Lung (tissue), 12 donors: ENCODE results near the gene SH2D1B. TPM values are rescaled to one million over a fixed set of nuclear protein-coding genes. Genes with fewer than 3 reads are reported as not detected.

Experiments used
- ATAC-seq: fragments of 200-7000 bp; cut with Tn5 transposase; one replicate; pipeline ENCODE4 v1.9.1; 2020; ENCODE audit warnings: moderate number of reproducible peaks; ENCODE audit not compliant: insufficient read depth, low FRiP score
- DNase-seq, 3 donors: peaks; one replicate each; pipeline ENCODE4 v3.0.0-alpha.2; 2013 to 2017
- H3K27ac ChIP-seq, 2 donors: one replicate each; pipeline ENCODE4 v1.5.1; 2013; ENCODE audit warnings: mild to moderate bottlenecking in 2 of 2, moderate library complexity in 2 of 2, control low read depth in 1 of 2, inconsistent platforms in 1 of 2, low read depth in 1 of 2, low read length in 1 of 2
- H3K27me3 ChIP-seq, 3 donors: one replicate each; pipeline ENCODE4 v1.5.1; 2013; ENCODE audit warnings: low read length in 2 of 3; ENCODE audit not compliant: control insufficient read depth in 3 of 3, insufficient read depth in 3 of 3
- H3K36me3 ChIP-seq, 4 donors: one replicate each; pipeline ENCODE4 v1.5.1; 2013; ENCODE audit warnings: low read length in 4 of 4, mild to moderate bottlenecking in 1 of 4, moderate library complexity in 1 of 4; ENCODE audit not compliant: control insufficient read depth in 4 of 4, insufficient read depth in 4 of 4
- H3K4me1 ChIP-seq, 5 donors: one replicate each; pipeline ENCODE4 v1.5.1; 2013; ENCODE audit warnings: low read length in 5 of 5, mild to moderate bottlenecking in 2 of 5, moderate library complexity in 1 of 5; ENCODE audit not compliant: control insufficient read depth in 5 of 5, insufficient read depth in 5 of 5
- H3K4me3 ChIP-seq: one replicate; pipeline ENCODE4 v1.5.1; 2013; ENCODE audit warnings: mild to moderate bottlenecking, control low read depth, moderate library complexity
- H3K9ac ChIP-seq, 2 donors: one replicate each; pipeline ENCODE4 v1.5.1; 2013; ENCODE audit warnings: low read length in 2 of 2, control low read depth in 1 of 2; ENCODE audit not compliant: insufficient read depth in 1 of 2
- H3K9me3 ChIP-seq, 4 donors: one replicate each; pipeline ENCODE4 v1.5.1; 2013; ENCODE audit warnings: low read length in 3 of 4, mild to moderate bottlenecking in 1 of 4, moderate library complexity in 1 of 4; ENCODE audit not compliant: control insufficient read depth in 4 of 4, insufficient read depth in 3 of 4
- CTCF ChIP-seq: IDR thresholded peaks from 2 replicates; pipeline ENCODE4 v1.5.1; 2012; ENCODE audit warnings: mild to moderate bottlenecking; ENCODE audit errors: control extremely low read depth, extremely low read depth
- WGBS, 2 donors: extraction: QIAGEN DNeasy Blood & Tissue Kit; methylation state at CpG; one replicate each; pipeline ENCODE4 v1.1.7; 2013; 5-methylcytosine and 5-hydroxymethylcytosine counted together
- polyA plus RNA-seq, 2 donors: library from polyadenylated mRNA; stranded (reverse); fragments of 200-250 nt; gene quantifications; one replicate each; pipeline ENCODE4 v1.2.1, GENCODE V29; 2013
- total RNA-seq, 2 donors: library from RNA; depleted of rRNA in 1 of 2; stranded (reverse); fragments of >200 nt in 1 of 2; gene quantifications; one replicate each; pipeline ENCODE4 v1.2.1, GENCODE V29; 2014 to 2021
- donor health status: control.
- donor health status: control.
- donor health status: Bipolar disorder and iron deficiency.
- donor health status: healthy.
- donor health status: DM: yes; HTN: yes; CAD: no.

The SH2D1B gene
- total and polyA plus RNA-seq, 4 donors, result 0.26 to 1.6 (median 1.0) TPM

DNA sequence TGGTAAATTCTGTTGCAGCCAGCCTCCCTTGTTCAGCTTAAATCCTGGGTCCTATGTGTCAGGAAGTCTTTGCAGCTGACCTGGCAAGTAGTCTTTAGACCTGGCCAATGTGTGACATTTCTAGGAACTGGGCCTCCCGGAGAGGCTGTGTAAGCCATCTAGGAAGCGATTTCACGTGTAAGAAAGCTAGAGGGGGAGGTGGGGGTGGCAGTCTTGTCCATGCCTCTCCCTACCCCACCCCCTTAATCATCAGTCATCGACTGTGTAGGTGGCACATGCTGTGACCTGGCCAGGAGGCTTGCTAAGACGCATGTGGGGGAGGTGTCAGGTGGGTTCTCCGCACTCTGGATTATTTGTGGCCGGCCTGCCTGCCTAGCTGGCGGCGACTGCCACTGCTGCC is 22.0 kb downstream of the SH2D1B start:
- DNase-seq (peak in 1 of 3 donors; percentile 11), ATAC-seq (no peak)
- no peaks in the 10 kb centered on the region for H3K27me3 ChIP-seq
- H3K4me1 ChIP-seq, result peaks cover 0 to 3% (median 0%) of the 10 kb centered on the region in 5 donors
- H3K36me3 ChIP-seq, result no peaks in the 10 kb centered on the region
- H3K9me3 ChIP-seq, result no peaks in the 10 kb centered on the region
- 76 to 79% methylated on average over 9 of the region's 9 CpGs for WGBS, 2 donors
- H3K9ac ChIP-seq, result no peak overlapping the region
- H3K27ac ChIP-seq, result no peak overlapping the region
- no peak for TF ChIP-seq CTCF
- no peak overlapping the region for H3K4me3 ChIP-seq

DNA sequence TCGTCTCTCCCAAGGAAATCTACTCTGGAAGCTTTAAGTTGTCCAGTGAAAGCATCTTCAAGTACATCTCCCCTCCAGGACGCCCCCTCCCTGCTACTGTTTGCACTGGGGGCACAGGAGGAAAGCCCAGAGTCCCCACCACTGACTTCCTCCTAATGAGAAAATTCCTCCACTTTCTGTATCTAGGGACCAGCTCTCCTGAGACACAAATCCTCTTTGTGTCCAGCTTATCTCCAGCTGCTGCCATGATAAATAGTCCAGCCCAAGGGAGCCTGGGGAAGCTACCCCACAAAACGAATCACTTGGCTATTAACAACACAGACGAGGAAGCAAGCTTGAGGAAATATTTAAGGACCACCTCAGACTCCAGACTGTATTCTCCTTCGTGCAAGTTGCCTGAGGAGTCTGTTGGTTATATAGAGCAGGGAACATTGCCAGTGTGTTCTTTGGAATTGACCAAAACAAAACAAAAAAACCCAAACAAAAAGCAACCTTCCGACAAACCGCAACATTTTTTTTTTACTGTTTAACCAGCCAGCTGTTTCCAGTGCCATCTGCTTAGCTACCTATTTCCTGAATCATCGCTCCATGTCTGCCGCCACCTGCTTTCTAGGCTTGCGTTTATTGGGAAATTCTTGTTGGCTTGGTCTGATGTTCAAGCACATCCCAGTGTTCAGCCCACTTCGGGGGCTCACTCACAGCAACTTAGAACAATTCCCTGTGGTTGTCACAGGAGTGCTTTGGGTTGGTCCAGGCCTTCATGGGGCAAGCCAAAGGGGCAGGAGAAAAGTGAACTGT is 22.7 kb downstream of the SH2D1B start:
- no peak for TF ChIP-seq CTCF
- Histone ChIP-seq H3K36me3 (no peaks in the 10 kb centered on the region), H3K27ac (no peak overlapping the region), H3K4me3 (no peak overlapping the region), H3K9me3 (no peaks in the 10 kb centered on the region), H3K27me3 (no peaks in the 10 kb centered on the region), H3K9ac (no peak overlapping the region), H3K4me1 (peaks cover 0 to 3% (median 0%) of the 10 kb centered on the region in 5 donors)
- WGBS, 2 donors, result 39 to 60% methylated on average over 11 of the region's 11 CpGs
- ATAC-seq (no peak), DNase-seq (peak in 1 of 3 donors; percentile 8)

- Histone ChIP-seq H3K4me3 (no peak overlapping the region), H3K27ac (no peak overlapping the region), H3K9me3 (no peaks in the 10 kb centered on the region), H3K36me3 (no peaks in the 10 kb centered on the region), H3K27me3 (no peaks in the 10 kb centered on the region), H3K9ac (no peak overlapping the region), H3K4me1 (peaks cover 0 to 3% (median 0%) of the 10 kb centered on the region in 5 donors)
- WGBS, 2 donors, result 94% methylated on average over 5 of the region's 5 CpGs
- ATAC-seq, result no peak
- no peak for DNase-seq
- TF ChIP-seq CTCF, result no peak
Observed at GRCh38 chr1:162388615-162389014, 23.3 kb downstream of the SH2D1B start.
